HG03558 (cell line): ENCODE data around the gene DRC7.
"Not testable (repeated sequence)": the region's sequence is repeated elsewhere in the genome, so short reads cannot be mapped to it uniquely, and the experiment has no call there.

Experiments
- ATAC-seq: cut with Tn5 transposase; IDR thresholded peaks from one replicate; pipeline ENCODE4 v1.9.1; 2021; ENCODE audit warnings: moderate number of reproducible peaks; ENCODE audit not compliant: unreplicated experiment; ENCODE audit errors: extremely low read depth

Gene DRC7

GRCh38 chr16:57658878-57659674, 35.5 kb upstream of the DRC7 start:
- no peak for ATAC-seq

- ATAC-seq, result no peak
Measured at GRCh38 chr16:57660715-57661463, 33.7 kb upstream of the DRC7 start.

- no peak for ATAC-seq
Measured at GRCh38 chr16:57661510-57661909, 33.1 kb upstream of the DRC7 start.

GRCh38 chr16:57661936-57662906, 32.4 kb upstream of the DRC7 start:
- no peak for ATAC-seq

GRCh38 chr16:57663436-57663835, 31.2 kb upstream of the DRC7 start:
- no peak for ATAC-seq

- ATAC-seq, result no peak
Measured at GRCh38 chr16:57663917-57664661, 30.5 kb upstream of the DRC7 start.

GRCh38 chr16:57664662-57665025, 30.0 kb upstream of the DRC7 start:
- no peak for ATAC-seq

GRCh38 chr16:57665541-57665940, 29.1 kb upstream of the DRC7 start:
- no peak for ATAC-seq

GRCh38 chr16:57666353-57667047, 28.1 kb upstream of the DRC7 start:
- ATAC-seq, result no peak

GRCh38 chr16:57667048-57667525, 27.5 kb upstream of the DRC7 start:
- ATAC-seq, result no peak

GRCh38 chr16:57667526-57668262, 26.9 kb upstream of the DRC7 start:
- ATAC-seq, result no peak

GRCh38 chr16:57668263-57668571, 26.4 kb upstream of the DRC7 start, which contains the start of gene ADGRG3:
TSS of gene ADGRG3 (plus strand) at chr16:57668306. CDS start at chr16:57668348, 42 bp downstream.
- ATAC-seq, result no peak

GRCh38 chr16:57668630-57669475, 25.8 kb upstream of the DRC7 start:
- ATAC-seq, result no peak

GRCh38 chr16:57669476-57670162, 25.0 kb upstream of the DRC7 start:
- ATAC-seq, result no peak

GRCh38 chr16:57670196-57670595, 24.4 kb upstream of the DRC7 start:
- no peak for ATAC-seq

GRCh38 chr16:57671451-57671850, 23.2 kb upstream of the DRC7 start:
- ATAC-seq, result not testable (repeated sequence)

- ATAC-seq, result no peak
Measured at GRCh38 chr16:57672416-57672815, 22.2 kb upstream of the DRC7 start.
